Loucy (cell line): ENCODE measurements around the gene GRID2.
A peak's percentile ranks its signal among the peaks of the same experiment; 100 is the strongest.

Experiments used
- H2AFZ ChIP-seq: fragments of 200-600 bp; sonication (generic); 2 replicates; pipeline ENCODE4 v1.6.0; 2016; ENCODE audit warnings: antibody characterized with exemption, mild to moderate bottlenecking, low read length, moderate library complexity
- H3F3A ChIP-seq: fragments of 200-600 bp; 2 replicates; pipeline ENCODE4 v1.6.0; 2016; ENCODE audit warnings: antibody characterized with exemption, low read depth, mild to moderate bottlenecking
- H3K27me3 ChIP-seq: fragments of 200-600 bp; sonication (generic); 2 replicates; pipeline ENCODE4 v1.6.1; 2014; ENCODE audit warnings: low read length, mild to moderate bottlenecking; ENCODE audit not compliant: insufficient read depth, poor library complexity, severe bottlenecking
- H3K36me3 ChIP-seq: fragments of 200-600 bp; sonication (generic); 2 replicates; pipeline ENCODE4 v1.6.1; 2016; ENCODE audit warnings: low read length; ENCODE audit not compliant: insufficient read depth
- H3K4me1 ChIP-seq: fragments of 200-600 bp; sonication (generic); 2 replicates; pipeline ENCODE4 v1.5.1; 2014; ENCODE audit warnings: low read length, mild to moderate bottlenecking; ENCODE audit not compliant: insufficient read depth, poor library complexity, severe bottlenecking
- H3K4me2 ChIP-seq: fragments of 200-600 bp; sonication (generic); 2 replicates; pipeline ENCODE4 v1.6.0; 2014; ENCODE audit warnings: antibody characterized with exemption, low read length, low read depth, mild to moderate bottlenecking; ENCODE audit not compliant: poor library complexity, severe bottlenecking
- H3K4me3 ChIP-seq: fragments of 200-600 bp; sonication (generic); 2 replicates; pipeline ENCODE4 v1.5.1; 2014; ENCODE audit warnings: low read length, mild to moderate bottlenecking, mixed read lengths; ENCODE audit not compliant: poor library complexity, severe bottlenecking
- H3K79me2 ChIP-seq: fragments of 200-600 bp; sonication (generic); 2 replicates; pipeline ENCODE4 v1.6.1; 2014; ENCODE audit warnings: low read length; ENCODE audit not compliant: insufficient read depth
- H3K9ac ChIP-seq: fragments of 200-600 bp; sonication (generic); 2 replicates; pipeline ENCODE4 v1.6.0; 2014; ENCODE audit warnings: mild to moderate bottlenecking, low read depth, low read length, moderate library complexity; ENCODE audit not compliant: poor library complexity, severe bottlenecking
- H3K9me2 ChIP-seq: fragments of 200-600 bp; sonication (generic); replicated peaks from 2 replicates; pipeline ENCODE4 v1.6.1; 2016; ENCODE audit warnings: low read depth, low read length, mixed read lengths
- H3K9me3 ChIP-seq: fragments of 200-600 bp; sonication (generic); 2 replicates; pipeline ENCODE4 v1.6.1; 2014; ENCODE audit warnings: mild to moderate bottlenecking, antibody characterized with exemption, low read length, low read depth; ENCODE audit not compliant: insufficient read depth
- H4K20me1 ChIP-seq: fragments of 200-600 bp; sonication (generic); 2 replicates; pipeline ENCODE4 v1.6.0; 2014; ENCODE audit warnings: antibody characterized with exemption, low read length, mild to moderate bottlenecking; ENCODE audit not compliant: insufficient read depth, poor library complexity, severe bottlenecking
- EZH2phosphoT487 ChIP-seq: fragments of 200-600 bp; IDR thresholded peaks from 2 replicates; pipeline ENCODE4 v1.6.1; 2018; ENCODE audit warnings: antibody characterized with exemption, mild to moderate bottlenecking, moderate library complexity, borderline replicate concordance
- TF ChIP-seq, protein P1 (sequence below): fragments of 200-600 bp; sonication (generic); conservative IDR thresholded peaks from 2 replicates; pipeline ENCODE4 v1.5.1; 2014; ENCODE audit warnings: mild to moderate bottlenecking, antibody characterized with exemption, low read length

The GRID2 gene

DNA sequence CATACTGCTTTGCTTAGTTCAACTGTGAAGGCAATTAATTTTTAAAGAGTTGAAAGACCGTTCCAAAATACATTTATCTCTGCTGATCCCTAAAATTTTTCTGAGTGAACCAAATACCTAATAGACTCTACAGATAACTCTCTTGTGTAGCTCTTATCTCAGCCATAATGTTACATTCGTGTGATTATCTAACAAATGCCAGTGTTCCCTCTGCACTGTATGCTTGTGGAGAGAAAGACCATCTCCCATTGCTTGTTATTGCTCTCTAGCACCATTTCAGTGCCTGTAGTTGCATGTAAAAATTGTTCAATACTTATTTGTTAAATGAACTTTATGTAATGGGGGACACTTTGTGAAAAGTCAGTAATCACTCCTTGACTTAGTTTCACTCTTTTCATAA, 1443.5 kb downstream of the GRID2 start:
- H3K4me1 ChIP-seq: no peaks in the 10 kb centered on the region
- no peak overlapping the region for H3K4me3 ChIP-seq
- TF ChIP-seq, protein P1, sequence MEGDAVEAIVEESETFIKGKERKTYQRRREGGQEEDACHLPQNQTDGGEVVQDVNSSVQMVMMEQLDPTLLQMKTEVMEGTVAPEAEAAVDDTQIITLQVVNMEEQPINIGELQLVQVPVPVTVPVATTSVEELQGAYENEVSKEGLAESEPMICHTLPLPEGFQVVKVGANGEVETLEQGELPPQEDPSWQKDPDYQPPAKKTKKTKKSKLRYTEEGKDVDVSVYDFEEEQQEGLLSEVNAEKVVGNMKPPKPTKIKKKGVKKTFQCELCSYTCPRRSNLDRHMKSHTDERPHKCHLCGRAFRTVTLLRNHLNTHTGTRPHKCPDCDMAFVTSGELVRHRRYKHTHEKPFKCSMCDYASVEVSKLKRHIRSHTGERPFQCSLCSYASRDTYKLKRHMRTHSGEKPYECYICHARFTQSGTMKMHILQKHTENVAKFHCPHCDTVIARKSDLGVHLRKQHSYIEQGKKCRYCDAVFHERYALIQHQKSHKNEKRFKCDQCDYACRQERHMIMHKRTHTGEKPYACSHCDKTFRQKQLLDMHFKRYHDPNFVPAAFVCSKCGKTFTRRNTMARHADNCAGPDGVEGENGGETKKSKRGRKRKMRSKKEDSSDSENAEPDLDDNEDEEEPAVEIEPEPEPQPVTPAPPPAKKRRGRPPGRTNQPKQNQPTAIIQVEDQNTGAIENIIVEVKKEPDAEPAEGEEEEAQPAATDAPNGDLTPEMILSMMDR: no peak
- TF ChIP-seq EZH2phosphoT487: no peak
- no peaks in the 10 kb centered on the region for H3K36me3 ChIP-seq
- no peaks in the 10 kb centered on the region for H3K27me3 ChIP-seq
- no peaks in the 10 kb centered on the region for H3K9me2 ChIP-seq
- no peak overlapping the region for H2AFZ ChIP-seq
- no peak overlapping the region for H3K9ac ChIP-seq
- no peak overlapping the region for H3K4me2 ChIP-seq
- no peaks in the 10 kb centered on the region for H4K20me1 ChIP-seq
- H3K79me2 ChIP-seq: no peaks in the 10 kb centered on the region
- no peaks in the 10 kb centered on the region for H3F3A ChIP-seq
- no peaks in the 10 kb centered on the region for H3K9me3 ChIP-seq

DNA sequence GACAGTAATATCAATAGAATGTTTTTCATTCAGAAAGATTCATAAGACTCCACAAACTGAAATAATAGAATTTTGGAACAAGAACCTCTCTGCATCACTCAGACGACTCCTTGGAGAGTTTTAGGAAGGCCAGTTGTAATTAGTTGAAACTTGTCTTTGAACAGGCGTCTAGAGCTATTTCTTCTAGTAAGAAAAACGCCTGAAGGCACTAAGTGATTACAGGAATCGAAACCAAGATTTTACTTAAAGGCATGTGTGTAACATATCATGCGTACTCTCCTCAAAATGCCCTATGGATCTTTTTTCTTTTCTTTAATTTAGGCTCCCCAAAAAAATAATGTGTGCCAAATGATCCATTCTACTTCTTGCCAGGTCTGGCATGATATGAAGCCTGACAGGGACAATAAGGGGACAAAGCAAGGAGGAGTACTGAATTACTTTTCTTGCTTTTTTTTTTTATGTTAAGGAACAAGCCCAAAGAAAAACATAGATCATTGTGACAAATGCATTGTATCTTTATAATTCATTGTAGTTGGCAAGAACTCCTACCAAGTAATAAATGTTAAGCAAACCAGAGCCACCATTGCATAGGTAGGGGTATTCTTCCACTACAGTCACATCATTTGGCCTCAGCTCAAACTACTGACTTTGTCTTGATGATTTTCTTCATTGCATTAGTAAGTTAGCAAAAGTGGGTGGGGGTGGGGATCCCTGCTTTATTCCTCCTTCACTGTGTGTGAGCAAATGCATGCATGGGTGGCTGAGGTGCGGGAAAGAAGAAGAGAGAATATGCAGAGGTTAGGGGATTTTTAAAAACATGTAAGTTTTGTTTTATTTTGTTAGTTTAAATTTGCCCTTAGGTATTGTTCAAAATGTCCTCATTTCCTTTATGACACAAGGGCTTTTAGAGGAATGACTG, 1444.9 kb downstream of the GRID2 start:
- Histone ChIP-seq H3K9me2 (no peaks in the 10 kb centered on the region), H3K27me3 (no peaks in the 10 kb centered on the region), H2AFZ (peak overlapping the region; percentile 66), H3F3A (no peaks in the 10 kb centered on the region), H3K9ac (no peak overlapping the region), H3K79me2 (no peaks in the 10 kb centered on the region), H3K4me3 (peak overlapping the region; percentile 14), H3K9me3 (no peaks in the 10 kb centered on the region), H3K4me2 (peak overlapping the region; percentile 43), H4K20me1 (no peaks in the 10 kb centered on the region), H3K4me1 (no peaks in the 10 kb centered on the region), H3K36me3 (no peaks in the 10 kb centered on the region)
- TF ChIP-seq EZH2phosphoT487: no peak
- TF ChIP-seq, protein P1: no peak

DNA sequence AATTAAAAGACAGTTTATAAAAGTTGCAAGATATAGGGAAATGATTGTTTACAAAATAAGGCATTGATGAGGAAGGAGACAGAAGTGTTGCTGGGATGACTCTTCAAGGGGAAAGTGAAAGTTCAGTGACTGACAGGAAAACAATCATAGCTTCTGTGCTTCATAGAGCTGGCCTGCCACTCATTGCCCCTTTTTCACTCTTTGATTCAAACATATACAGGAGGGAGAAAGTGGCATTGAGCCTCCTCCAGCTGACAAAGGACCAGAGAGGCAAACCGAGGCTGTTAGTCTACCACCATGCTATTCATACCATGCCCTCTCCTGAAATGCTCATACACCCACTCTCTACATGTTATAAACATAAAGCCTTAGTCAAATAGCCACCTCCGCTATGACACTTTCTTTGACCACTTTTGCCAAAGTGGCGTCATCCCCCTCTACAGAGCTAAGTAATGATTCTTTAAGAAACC, 1445.6 kb downstream of the GRID2 start:
- no peak for TF ChIP-seq EZH2phosphoT487
- TF ChIP-seq, protein P1: no peak
- Histone ChIP-seq H3K4me3 (peak overlapping the region; percentile 14), H3K4me1 (no peaks in the 10 kb centered on the region), H4K20me1 (no peaks in the 10 kb centered on the region), H3K27me3 (no peaks in the 10 kb centered on the region), H3K9me3 (no peaks in the 10 kb centered on the region), H2AFZ (peak overlapping the region; percentile 66), H3K9me2 (no peaks in the 10 kb centered on the region), H3K36me3 (no peaks in the 10 kb centered on the region), H3K4me2 (peak overlapping the region; percentile 43), H3K9ac (no peak overlapping the region), H3K79me2 (no peaks in the 10 kb centered on the region), H3F3A (no peaks in the 10 kb centered on the region)
